ENCODE measurements around the gene RBM25. TPM values are rescaled to one million over a fixed set of nuclear protein-coding genes. Genes with fewer than 3 reads are reported as not detected.
"Not testable (repeated sequence)": the region's sequence is repeated elsewhere in the genome, so short reads cannot be mapped to it uniquely, and the experiment has no call there.

Gene RBM25
- 10 to 100 TPM; 69.9 to 90.6 (median 76.4) TPM for total RNA-seq

DNA sequence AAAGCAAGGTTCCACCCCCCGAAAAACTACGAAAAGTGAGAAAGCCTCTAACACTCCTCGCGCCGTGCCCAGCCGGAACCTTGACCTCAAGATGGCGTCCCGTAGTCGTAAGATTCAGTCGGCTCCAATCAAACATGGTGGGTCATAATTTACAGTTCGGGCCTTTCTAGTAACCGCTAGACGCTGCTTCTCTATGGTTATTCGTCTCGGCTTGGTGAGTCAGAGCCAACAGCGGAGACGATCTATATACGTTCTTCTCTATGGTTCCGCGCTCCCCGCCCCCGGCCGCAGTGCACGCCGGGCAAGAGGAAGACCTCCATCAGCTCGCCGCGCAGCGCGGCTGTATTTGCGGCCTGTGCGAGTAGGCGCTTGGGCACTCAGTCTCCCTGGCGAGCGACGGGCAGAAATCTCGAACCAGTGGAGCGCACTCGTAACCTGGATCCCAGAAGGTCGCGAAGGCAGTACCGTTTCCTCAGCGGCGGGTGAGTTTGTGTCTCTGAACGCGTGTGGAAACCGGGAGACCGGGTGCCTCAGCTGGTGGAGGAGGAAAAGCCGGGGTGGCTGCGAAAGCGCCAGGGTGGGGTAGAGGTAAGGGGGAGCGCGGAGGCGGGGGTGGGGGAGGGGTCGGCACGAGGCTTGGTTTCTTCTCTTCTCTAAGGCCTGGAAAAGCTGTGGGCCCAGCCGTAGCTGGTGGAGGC is at the start of gene RBM25:
Gene RBM25, plus strand, starts transcription at position 311 of the 698 bp plus-strand sequence. CDS start 13,108 bp downstream, outside the sequence.
- Histone ChIP-seq H3K27ac (peak within 1 kb of the TSS; percentile 93 to 96), H3K36me3 (no peaks in the 10 kb centered on the region), H3K4me1 (peaks cover 0 to 6% of the 10 kb centered on the region in 2 donors), H3K4me3 (peak within 1 kb of the TSS; percentile 71 to 93 (median 89)), H3K27me3 (no peaks in the 10 kb centered on the region), H3K9me3 (no peaks in the 10 kb centered on the region)
- TF ChIP-seq, protein P1, sequence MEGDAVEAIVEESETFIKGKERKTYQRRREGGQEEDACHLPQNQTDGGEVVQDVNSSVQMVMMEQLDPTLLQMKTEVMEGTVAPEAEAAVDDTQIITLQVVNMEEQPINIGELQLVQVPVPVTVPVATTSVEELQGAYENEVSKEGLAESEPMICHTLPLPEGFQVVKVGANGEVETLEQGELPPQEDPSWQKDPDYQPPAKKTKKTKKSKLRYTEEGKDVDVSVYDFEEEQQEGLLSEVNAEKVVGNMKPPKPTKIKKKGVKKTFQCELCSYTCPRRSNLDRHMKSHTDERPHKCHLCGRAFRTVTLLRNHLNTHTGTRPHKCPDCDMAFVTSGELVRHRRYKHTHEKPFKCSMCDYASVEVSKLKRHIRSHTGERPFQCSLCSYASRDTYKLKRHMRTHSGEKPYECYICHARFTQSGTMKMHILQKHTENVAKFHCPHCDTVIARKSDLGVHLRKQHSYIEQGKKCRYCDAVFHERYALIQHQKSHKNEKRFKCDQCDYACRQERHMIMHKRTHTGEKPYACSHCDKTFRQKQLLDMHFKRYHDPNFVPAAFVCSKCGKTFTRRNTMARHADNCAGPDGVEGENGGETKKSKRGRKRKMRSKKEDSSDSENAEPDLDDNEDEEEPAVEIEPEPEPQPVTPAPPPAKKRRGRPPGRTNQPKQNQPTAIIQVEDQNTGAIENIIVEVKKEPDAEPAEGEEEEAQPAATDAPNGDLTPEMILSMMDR (IDR thresholded peaks at IDR 0.05), result no peak
- peak; percentile 93 for TF ChIP-seq POLR2A (IDR thresholded peaks at IDR 0.05)
- TF ChIP-seq POLR2AphosphoS5 (IDR thresholded peaks at IDR 0.05), result peak; percentile 99
- DNase-seq (ENCODE audit: low spot score in 2 of 2), result peak; percentile 94 to 96
- intact Hi-C loops (cut with DNase I; ENCODE audit: low total_unique reads), result no loop called here

DNA sequence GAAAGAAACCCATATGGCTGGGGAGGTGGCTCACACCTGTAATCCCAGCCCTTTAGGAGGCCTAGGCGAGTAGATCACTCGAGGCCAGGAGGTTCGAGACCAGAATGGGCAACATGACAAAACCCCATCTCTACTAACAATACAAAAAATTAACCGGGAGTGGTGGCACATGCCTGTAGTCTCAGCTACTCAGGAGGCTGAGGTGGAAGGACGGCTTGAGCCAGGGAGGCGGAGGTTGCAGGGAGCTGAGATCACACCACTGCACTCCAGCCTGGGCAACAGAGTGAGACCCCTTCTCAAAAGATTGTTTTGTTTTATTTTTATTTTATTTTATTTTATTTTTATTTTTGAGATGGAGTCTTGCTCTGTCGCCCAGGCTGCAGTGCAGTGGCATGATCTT is 47.1 kb upstream of the RBM25 start:
- H3K36me3 ChIP-seq; H3K27me3 ChIP-seq; H3K4me1 ChIP-seq; DNase-seq (ENCODE audit: low spot score in 2 of 2); intact Hi-C loops (cut with DNase I; ENCODE audit: low total_unique reads); H3K9me3 ChIP-seq; H3K27ac ChIP-seq; H3K4me3 ChIP-seq: not testable (repeated sequence)

DNA sequence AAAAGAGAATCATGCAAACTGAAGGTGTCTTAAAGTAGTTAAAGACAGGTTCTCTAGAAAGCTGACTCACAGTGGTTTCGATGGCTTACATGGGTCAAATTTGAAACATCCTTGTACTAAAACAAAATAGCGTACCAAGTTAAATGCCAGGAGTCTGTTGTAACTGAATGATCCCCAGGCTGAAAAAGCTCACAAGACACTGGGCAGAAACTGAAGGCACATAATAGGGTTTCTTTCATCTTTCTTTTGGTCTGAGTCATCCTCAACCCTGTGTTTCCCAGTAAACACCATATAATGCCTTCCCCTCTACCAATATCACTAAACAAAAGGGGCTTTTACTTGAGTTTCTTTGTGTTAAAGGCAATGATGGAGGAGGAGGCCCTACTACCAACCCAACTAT is 44.2 kb upstream of the RBM25 start:
- TF ChIP-seq, protein P1 (IDR thresholded peaks at IDR 0.05), result no peak
- TF ChIP-seq POLR2AphosphoS5 (IDR thresholded peaks at IDR 0.05) (no peak), POLR2A (IDR thresholded peaks at IDR 0.05) (no peak)
- no peak overlapping the region for H3K4me3 ChIP-seq
- peak overlapping the region in 1 of 2 donors; percentile 48 for H3K27ac ChIP-seq
- no peaks in the 10 kb centered on the region for H3K4me1 ChIP-seq
- no peaks in the 10 kb centered on the region for H3K9me3 ChIP-seq
- H3K27me3 ChIP-seq, result no peaks in the 10 kb centered on the region
- H3K36me3 ChIP-seq, result no peaks in the 10 kb centered on the region
- intact Hi-C loops (cut with DNase I; ENCODE audit: low total_unique reads), result no loop called here
- DNase-seq (ENCODE audit: low spot score in 2 of 2), result no peak

DNA sequence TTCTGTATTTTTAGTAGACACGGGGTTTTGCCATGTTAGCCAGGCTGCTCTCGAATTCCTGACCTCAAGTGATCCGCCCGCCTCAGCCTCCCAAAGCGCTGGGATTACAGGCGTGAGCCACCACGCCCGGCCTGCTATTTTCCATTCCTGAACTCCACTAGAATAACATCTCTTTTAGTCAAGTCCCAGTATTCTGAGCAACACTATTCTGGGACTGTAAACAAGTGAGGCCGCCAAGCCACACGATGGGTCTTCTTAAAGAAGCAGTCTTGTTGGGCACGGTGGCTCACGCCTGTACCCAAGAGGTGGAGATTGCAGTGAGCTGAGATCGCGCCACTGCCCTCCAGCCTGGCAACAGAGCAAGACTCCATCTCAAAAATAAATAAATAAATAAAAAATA is 42.8 kb upstream of the RBM25 start:
- not testable (repeated sequence) for H3K9me3 ChIP-seq

DNA sequence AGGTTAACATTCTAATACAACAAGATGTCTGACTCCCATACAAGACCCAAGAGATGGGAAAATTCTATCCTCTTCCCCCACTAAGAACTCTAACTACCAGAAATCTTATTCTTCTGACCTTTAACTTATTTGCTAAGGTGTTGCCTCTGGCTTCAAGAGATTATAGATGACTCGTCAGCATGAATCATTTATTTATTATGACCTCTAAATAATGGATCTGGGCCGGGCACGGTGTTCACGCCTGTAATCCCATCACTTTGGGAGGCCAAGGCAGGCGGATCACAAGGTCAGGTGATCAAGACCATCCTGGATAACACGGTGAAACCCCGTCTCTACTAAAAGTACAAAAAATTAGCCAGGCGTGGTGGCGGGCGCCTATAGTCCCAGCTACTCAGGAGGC is 42.3 kb upstream of the RBM25 start:
- intact Hi-C loops (cut with DNase I; ENCODE audit: low total_unique reads); H3K9me3 ChIP-seq; H3K27me3 ChIP-seq; H3K36me3 ChIP-seq; H3K27ac ChIP-seq; H3K4me3 ChIP-seq; DNase-seq (ENCODE audit: low spot score in 2 of 2); H3K4me1 ChIP-seq: not testable (repeated sequence)

More for the DNA sequence above, 42.8 kb upstream of the RBM25 start:
- H3K4me3 ChIP-seq; H3K36me3 ChIP-seq; H3K4me1 ChIP-seq; intact Hi-C loops (cut with DNase I; ENCODE audit: low total_unique reads); H3K27me3 ChIP-seq; DNase-seq (ENCODE audit: low spot score in 2 of 2); H3K27ac ChIP-seq: not testable (repeated sequence)

DNA sequence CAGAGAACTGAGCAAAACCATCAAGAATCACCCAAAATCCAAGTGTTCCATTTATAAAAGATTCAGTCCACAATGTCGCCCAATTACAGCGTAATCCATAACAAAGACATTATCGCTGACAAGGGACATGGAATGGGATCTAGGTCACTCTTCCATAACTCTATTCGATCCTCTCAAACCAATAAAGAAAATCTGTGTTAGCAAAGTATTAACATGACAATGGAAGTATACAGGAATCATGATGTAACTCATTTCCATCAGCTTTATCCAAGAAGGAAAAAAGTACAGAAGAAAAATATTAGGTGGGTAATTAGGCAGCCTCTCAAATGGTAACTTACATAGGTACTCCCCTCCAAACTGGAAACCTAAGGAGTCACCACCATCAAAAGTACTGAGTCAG is 36.3 kb upstream of the RBM25 start:
- intact Hi-C loops (cut with DNase I; ENCODE audit: low total_unique reads), result no loop called here
- no peak for DNase-seq (ENCODE audit: low spot score in 2 of 2)
- Histone ChIP-seq H3K9me3 (no peaks in the 10 kb centered on the region), H3K4me3 (no peak overlapping the region), H3K4me1 (peaks cover 0 to 4% of the 10 kb centered on the region in 2 donors), H3K27me3 (no peaks in the 10 kb centered on the region), H3K36me3 (no peaks in the 10 kb centered on the region), H3K27ac (no peak overlapping the region)
- no peak for TF ChIP-seq POLR2A (IDR thresholded peaks at IDR 0.05)
- TF ChIP-seq POLR2AphosphoS5 (IDR thresholded peaks at IDR 0.05), result no peak
- TF ChIP-seq, protein P1 (IDR thresholded peaks at IDR 0.05), result no peak
